Aorta (tissue), 5 donors: ENCODE results near the gene XXYLT1. TPM values are rescaled to one million over a fixed set of nuclear protein-coding genes. Genes with fewer than 3 reads are reported as not detected.

Source experiments
- ATAC-seq: fragments of 200-7000 bp; cut with Tn5 transposase; one replicate; pipeline ENCODE4 v1.9.1; 2022; ENCODE audit warnings: moderate library complexity; ENCODE audit not compliant: low FRiP score
- DNase-seq, 2 donors: peaks; one replicate each; pipeline ENCODE4 v3.0.0-alpha.2; 2020
- H3K27ac ChIP-seq, 2 donors: one replicate each; pipeline ENCODE4 v1.5.1; 2013; ENCODE audit warnings: low read length in 2 of 2, mild to moderate bottlenecking in 2 of 2, moderate library complexity in 2 of 2, control low read depth in 1 of 2, inconsistent platforms in 1 of 2, low read depth in 1 of 2
- H3K27me3 ChIP-seq, 2 donors: one replicate each; pipeline ENCODE4 v1.6.1; 2013; ENCODE audit warnings: control low read depth in 1 of 2, low read length in 1 of 2, mild to moderate bottlenecking in 1 of 2, moderate library complexity in 1 of 2; ENCODE audit not compliant: insufficient read depth in 2 of 2, control insufficient read depth in 1 of 2
- H3K36me3 ChIP-seq, 2 donors: one replicate each; pipeline ENCODE4 v1.6.1; 2013; ENCODE audit warnings: control low read depth in 1 of 2, low read length in 1 of 2, mild to moderate bottlenecking in 1 of 2; ENCODE audit not compliant: insufficient read depth in 2 of 2, control insufficient read depth in 1 of 2
- H3K4me1 ChIP-seq, 2 donors: one replicate each; pipeline ENCODE4 v1.6.1; 2013; ENCODE audit warnings: low read length in 2 of 2, control low read depth in 1 of 2, mild to moderate bottlenecking in 1 of 2, moderate library complexity in 1 of 2; ENCODE audit not compliant: insufficient read depth in 2 of 2, control insufficient read depth in 1 of 2
- H3K4me3 ChIP-seq, 2 donors: one replicate each; pipeline ENCODE4 v1.5.1; 2013; ENCODE audit warnings: low read length in 2 of 2, control low read depth in 1 of 2, mild to moderate bottlenecking in 1 of 2
- H3K9me3 ChIP-seq: one replicate; pipeline ENCODE4 v1.6.1; 2013; ENCODE audit warnings: mild to moderate bottlenecking, low read length; ENCODE audit not compliant: control insufficient read depth
- WGBS, 2 donors: extraction: QIAGEN DNeasy Blood & Tissue Kit; methylation state at CpG; one replicate each; pipeline ENCODE4 v1.1.7; 2013; 5-methylcytosine and 5-hydroxymethylcytosine counted together
- intact Hi-C, 2 donors: fragments of 100-400 bp; cut with DNase I; formaldehyde crosslinking; loops; one replicate each; pipeline versions ENCODE4 v1.14.2 to v1.15.0; 2022
- polyA plus RNA-seq, 2 donors: library from polyadenylated mRNA; stranded (reverse); fragments of 200-250 nt; gene quantifications; one replicate each; pipeline ENCODE4 v1.2.3, GENCODE V29; 2013
- total RNA-seq, 2 donors: library from RNA; stranded (reverse); fragmentation: NEBNext Ultra II Directional; extraction: Animal tissue kit (Norgen Biotek cat#: 25700); gene quantifications; one replicate each; pipeline ENCODE4 v1.2.1, GENCODE V29; 2021
- donor health status: healthy with polysubstance abuse.
- donor health status: Bipolar disorder and iron deficiency.
- donor health status: DM: no; HTN: no; CAD: no.
- donor health status: DM: no; HTN: no; CAD: no.
- donor health status: DM: yes; HTN: yes; CAD: no.

Gene XXYLT1
- total and polyA plus RNA-seq, 4 donors: 2.3 to 15.0 (median 6.9) TPM

DNA sequence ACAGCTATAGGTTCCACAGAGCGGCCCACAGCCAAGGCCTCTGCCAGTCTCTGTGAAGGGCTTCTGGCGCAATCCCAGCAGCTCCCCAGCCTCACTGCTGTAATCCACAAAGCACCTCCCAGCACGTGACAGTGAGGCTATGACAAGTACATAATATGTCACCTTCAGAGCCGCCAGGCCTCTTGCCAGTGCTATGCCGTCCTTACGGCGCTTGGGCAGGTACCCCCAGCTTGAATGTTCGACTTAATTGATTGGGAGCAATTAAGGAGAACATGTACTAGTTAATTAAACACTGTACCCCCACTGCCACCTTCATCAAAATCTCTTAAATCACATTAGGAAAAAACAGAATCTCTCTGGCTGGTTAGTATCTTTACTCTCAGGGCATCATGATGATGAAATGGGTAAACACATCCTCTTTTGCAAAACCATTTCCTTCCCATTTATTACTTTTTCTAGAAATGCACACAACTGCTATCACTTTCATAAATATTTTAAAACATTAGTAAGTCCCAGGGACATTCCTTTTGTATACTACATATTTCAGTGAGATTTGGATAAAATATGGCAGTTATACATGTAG, 169.9 kb downstream of the XXYLT1 start:
- Histone ChIP-seq H3K27me3 (no peaks in the 10 kb centered on the region), H3K9me3 (no peaks in the 10 kb centered on the region), H3K4me1 (no peaks in the 10 kb centered on the region), H3K27ac (no peak overlapping the region), H3K4me3 (no peak overlapping the region), H3K36me3 (no peaks in the 10 kb centered on the region)
- WGBS, 2 donors: 91 to 94% methylated on average over 8 of the region's 8 CpGs
- intact Hi-C loops: loop anchor here in 1 of 2 donors (5.0 kb wide), 1 partner anchor 161 kb away; no protein-coding TSS in a partner anchor
- DNase-seq: peak; percentile 61 to 73
- ATAC-seq: no peak

DNA sequence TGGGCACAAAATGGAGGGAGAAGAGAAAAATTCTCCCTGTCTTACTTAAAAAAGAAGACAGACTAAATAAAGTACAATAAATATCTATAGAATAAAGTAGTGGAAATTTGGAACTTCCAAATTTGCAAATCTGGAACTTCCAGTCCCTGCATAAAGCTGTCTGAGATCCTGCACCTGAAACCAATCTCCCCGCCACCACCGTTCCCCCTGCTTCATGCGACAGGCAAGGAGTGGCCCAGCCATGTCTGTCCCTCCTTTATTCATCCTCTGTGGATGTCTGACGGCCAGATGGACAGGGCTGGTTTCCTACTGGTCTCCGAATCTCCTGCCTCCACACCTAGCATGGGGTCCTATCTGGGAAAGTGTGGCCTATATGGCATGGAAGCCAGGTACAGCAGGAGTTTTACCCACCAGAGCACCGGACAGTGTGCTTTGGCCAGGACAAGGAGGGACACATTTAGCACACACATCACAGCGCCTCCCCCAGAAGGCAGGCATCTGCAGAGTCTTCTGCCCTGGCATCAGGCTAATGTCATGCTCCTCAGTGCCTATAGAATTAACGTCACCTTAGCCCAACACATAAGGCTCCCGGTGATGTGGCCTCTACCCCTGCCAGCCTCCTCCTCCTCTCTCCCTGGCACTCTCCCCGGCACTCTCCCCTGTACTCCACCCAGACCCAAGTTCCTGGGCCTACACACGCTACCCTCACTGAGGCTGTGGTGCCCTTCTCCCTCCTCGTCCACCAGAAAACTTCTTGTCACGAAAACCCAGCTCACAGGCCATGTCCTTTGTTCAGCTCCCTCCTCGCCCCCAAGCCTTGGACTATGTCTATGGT, 170.8 kb downstream of the XXYLT1 start:
- WGBS, 2 donors: 93 to 94% methylated on average over 14 of the region's 14 CpGs
- ATAC-seq: no peak
- no peaks in the 10 kb centered on the region for H3K9me3 ChIP-seq
- no peak overlapping the region for H3K4me3 ChIP-seq
- no peak overlapping the region for H3K27ac ChIP-seq
- peak; percentile 35 to 47 for DNase-seq
- H3K27me3 ChIP-seq: no peaks in the 10 kb centered on the region
- H3K4me1 ChIP-seq: no peaks in the 10 kb centered on the region
- H3K36me3 ChIP-seq: no peaks in the 10 kb centered on the region
- intact Hi-C loops: loop anchor here in 1 of 2 donors (5.0 kb wide), 1 partner anchor 162 kb away; no protein-coding TSS in a partner anchor

DNA sequence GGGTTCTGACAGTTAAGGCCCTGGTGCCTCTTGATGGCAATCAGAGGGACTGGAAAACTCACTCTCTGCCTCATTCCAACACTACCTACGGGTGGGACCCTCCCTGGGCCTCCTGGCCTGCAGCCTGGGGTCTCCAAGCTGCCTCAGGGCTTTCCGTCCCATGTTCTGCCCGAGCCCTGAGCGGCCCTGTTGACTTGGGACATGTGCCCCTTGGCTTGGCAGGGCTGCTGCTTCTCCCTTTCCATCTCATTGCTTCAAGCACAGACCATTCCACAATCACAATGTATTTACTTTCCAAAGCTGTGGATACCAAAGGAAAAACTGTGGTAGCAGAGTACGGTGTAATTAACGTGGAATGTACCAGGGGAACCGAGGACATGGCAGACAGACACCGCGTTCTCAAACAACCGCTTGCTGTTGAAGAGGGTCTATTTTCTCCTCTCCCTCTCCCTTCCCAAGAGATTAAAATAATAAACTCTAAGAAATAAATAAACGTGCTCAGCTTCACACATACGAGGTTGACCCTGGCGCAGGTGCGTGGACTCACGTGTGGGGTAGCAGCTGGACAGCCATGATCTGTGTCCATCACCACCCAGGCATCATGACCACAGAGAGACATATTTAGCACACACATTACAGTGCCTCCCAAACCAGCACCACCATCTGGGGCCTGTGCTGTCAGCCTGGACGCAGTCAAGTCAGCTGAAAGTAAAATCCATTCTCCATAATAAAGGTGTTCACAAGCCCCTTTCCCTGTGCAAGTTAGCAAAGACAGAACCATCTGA, 172.0 kb downstream of the XXYLT1 start:
- DNase-seq: peak; percentile 53 to 67
- ATAC-seq: peak; percentile 26

DNA sequence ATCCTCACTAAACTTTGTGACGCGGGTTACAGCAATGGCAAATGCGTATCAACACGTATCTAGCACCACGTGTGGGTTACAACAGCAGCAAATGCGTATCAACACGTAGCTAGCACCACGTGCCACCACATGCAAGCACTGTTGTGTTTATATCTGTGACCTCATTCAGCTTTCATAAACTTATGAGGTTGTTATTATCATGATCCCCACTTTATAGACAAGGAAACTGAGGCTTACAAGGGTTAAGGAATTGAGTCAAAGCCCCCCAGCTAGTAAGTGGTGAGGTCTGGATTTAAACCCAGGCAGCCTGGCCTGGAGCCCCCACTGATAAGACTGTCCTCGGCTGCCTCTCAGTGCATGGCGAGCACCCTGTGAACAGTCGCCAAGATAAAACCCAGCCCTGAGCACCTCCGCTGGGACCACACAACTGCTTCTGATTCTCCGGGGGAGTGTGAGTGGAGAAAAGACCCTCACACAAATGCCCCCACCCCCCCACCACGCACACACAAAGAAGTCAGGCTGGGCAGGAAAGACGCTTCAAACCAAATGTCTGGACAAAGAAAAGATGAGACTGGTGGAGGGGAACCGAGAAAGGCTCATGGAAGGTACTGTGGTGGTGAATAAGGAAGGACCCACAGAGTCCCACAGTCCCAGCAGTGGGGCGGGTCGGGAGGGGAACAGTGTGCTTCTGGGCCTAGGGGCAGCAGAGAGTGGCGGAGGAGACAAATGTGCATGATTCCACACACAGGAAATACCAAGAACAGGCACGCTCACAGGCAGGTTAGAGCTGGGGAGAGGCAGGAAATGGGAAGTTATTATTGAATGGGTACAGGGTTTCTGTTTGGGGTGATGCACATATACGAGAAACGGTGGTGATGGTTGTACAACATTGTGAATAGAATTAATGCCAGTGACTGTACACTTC, 173.4 kb downstream of the XXYLT1 start:
- no peak for ATAC-seq
- peak; percentile 32 to 39 for DNase-seq
- intact Hi-C loops: no loop called here
- 71 to 82% methylated on average over 22 of the region's 22 CpGs for WGBS, 2 donors
- Histone ChIP-seq H3K27ac (no peak overlapping the region), H3K27me3 (no peaks in the 10 kb centered on the region), H3K4me1 (no peaks in the 10 kb centered on the region), H3K9me3 (no peaks in the 10 kb centered on the region), H3K4me3 (no peak overlapping the region), H3K36me3 (no peaks in the 10 kb centered on the region)

More for the DNA sequence above, 172.0 kb downstream of the XXYLT1 start:
- WGBS, 2 donors: 20 to 21% methylated on average over 16 of the region's 16 CpGs
- Histone ChIP-seq H3K27me3 (no peaks in the 10 kb centered on the region), H3K9me3 (no peaks in the 10 kb centered on the region), H3K4me3 (no peak overlapping the region), H3K4me1 (no peaks in the 10 kb centered on the region), H3K27ac (no peak overlapping the region), H3K36me3 (no peaks in the 10 kb centered on the region)
- intact Hi-C loops: no loop called here

DNA sequence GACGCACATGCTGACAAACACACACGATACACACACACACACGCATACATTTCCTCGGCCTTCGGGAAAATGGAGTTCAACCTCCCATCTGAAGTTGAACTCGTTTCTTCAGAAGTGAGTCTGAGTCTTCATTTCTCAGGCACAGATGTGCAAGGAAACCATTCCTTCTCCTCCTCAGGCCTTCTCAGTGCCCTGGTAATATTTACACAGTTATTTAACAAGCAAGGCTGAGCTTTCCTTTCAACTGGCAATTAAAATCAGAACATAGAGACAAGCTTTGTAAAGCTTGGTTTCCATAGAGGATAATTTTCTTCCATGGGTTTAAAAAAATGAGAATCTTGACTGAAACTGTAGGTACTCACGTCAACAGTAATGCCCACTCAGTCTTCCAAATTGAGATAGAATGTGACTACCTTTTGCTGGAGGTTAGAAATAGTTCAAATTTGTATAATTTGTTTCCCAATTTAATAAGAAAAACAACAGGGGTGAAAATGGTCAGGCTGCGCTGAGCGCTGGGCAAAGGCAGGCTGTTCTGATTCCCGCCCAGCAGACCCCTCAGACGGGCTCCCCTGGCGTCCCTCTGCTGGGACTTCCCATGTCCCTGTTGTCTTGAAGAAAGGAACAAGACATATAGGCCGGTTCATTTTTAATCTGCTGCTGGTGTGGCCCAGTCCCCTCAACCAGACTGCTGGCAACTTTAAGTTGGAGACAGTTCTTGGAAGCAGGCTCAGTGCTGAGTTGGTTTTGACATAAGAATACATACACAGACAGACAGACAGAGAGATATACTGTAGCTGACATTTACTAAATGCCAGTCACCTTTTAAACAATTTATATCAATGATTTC, 174.3 kb downstream of the XXYLT1 start:
- H3K4me3 ChIP-seq: no peak overlapping the region
- DNase-seq (peak; percentile 24 to 38), ATAC-seq (no peak)
- 92 to 93% methylated on average over 13 of the region's 13 CpGs for WGBS, 2 donors
- intact Hi-C loops: no loop called here
- no peaks in the 10 kb centered on the region for H3K27me3 ChIP-seq
- H3K9me3 ChIP-seq: no peaks in the 10 kb centered on the region
- no peak overlapping the region for H3K27ac ChIP-seq
- no peaks in the 10 kb centered on the region for H3K36me3 ChIP-seq
- H3K4me1 ChIP-seq: no peaks in the 10 kb centered on the region

DNA sequence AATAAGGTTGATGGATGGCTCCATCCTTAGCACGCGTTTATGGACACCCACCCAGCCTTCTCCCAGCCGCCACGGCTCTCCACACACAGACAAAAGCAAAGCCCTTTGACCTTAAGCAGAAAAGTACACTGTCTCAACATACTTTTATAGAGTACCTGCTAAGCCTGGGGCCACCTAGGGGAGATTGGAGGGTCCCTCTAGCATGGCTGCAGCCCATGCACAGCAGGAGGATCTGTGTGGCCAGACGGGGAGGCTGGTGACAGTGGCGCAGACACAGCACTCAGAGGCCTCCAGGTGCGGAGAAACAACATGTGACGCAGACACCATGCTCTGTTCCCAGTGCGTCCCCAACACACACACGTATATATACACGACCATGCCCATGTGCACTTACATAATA, 174.9 kb downstream of the XXYLT1 start:
- 96 to 97% methylated on average over 11 of the region's 11 CpGs for WGBS, 2 donors
- no peaks in the 10 kb centered on the region for H3K27me3 ChIP-seq
- H3K27ac ChIP-seq: no peak overlapping the region
- DNase-seq (peak; percentile 26 to 54), ATAC-seq (no peak)
- intact Hi-C loops: no loop called here
- no peaks in the 10 kb centered on the region for H3K9me3 ChIP-seq
- no peak overlapping the region for H3K4me3 ChIP-seq
- no peaks in the 10 kb centered on the region for H3K4me1 ChIP-seq
- no peaks in the 10 kb centered on the region for H3K36me3 ChIP-seq

DNA sequence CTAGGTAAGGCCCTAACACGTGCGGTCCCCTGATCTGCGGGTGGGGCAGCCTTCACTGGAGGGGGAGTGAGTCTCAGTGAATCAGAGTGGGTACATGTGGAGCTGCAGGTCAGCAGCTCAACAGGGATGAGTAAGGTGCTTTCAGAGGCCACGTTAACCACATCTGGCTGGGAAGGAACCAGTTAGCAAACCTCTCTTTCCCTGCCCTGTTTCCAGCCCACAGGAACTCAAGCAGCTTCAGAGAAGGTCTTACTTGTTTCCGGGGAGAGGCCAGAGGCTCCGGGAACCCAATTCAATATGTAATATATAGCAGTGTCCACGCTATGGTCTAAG, 175.3 kb downstream of the XXYLT1 start:
- no peak for ATAC-seq
- Histone ChIP-seq H3K4me1 (no peaks in the 10 kb centered on the region), H3K27ac (no peak overlapping the region), H3K27me3 (no peaks in the 10 kb centered on the region), H3K4me3 (no peak overlapping the region), H3K36me3 (no peaks in the 10 kb centered on the region), H3K9me3 (no peaks in the 10 kb centered on the region)
- peak; percentile 16 to 61 for DNase-seq
- intact Hi-C loops: no loop called here
- WGBS, 2 donors: 95 to 96% methylated on average over 7 of the region's 7 CpGs
